Large intestine (tissue), 3 donors: ENCODE results near the gene ENTPD1. TPM values are rescaled to one million over a fixed set of nuclear protein-coding genes. Genes with fewer than 3 reads are reported as not detected.
"Not testable (repeated sequence)": the region's sequence is repeated elsewhere in the genome, so short reads cannot be mapped to it uniquely, and the experiment has no call there.

ENCODE experiments used
- DNase-seq, 2 donors: peaks; one replicate each; pipeline versions ENCODE4 v3.0.0 to v3.0.0-alpha.2; 2013
- H3K27ac ChIP-seq: one replicate; pipeline ENCODE4 v1.5.1; 2013; ENCODE audit warnings: low read length
- H3K27me3 ChIP-seq: 2 replicates; pipeline ENCODE4 v1.6.1; 2013; ENCODE audit warnings: low read length; ENCODE audit not compliant: control insufficient read depth, insufficient read depth
- H3K36me3 ChIP-seq: 2 replicates; pipeline ENCODE4 v1.6.1; 2013; ENCODE audit warnings: low read length; ENCODE audit not compliant: control insufficient read depth, insufficient read depth
- H3K4me1 ChIP-seq: one replicate; pipeline ENCODE4 v1.6.1; 2013; ENCODE audit warnings: low read length; ENCODE audit not compliant: control insufficient read depth, insufficient read depth
- H3K4me3 ChIP-seq: one replicate; pipeline ENCODE4 v1.5.1; 2013; ENCODE audit warnings: low read length
- H3K9me3 ChIP-seq: one replicate; pipeline ENCODE4 v1.6.1; 2013; ENCODE audit warnings: mild to moderate bottlenecking, low read depth, low read length, moderate library complexity; ENCODE audit not compliant: control insufficient read depth
- WGBS: methylation state at CpG from one replicate; pipeline ENCODE4 v1.1.5; 2013; ENCODE audit warnings: low lambda C conversion rate; ENCODE audit not compliant: insufficient coverage; 5-methylcytosine and 5-hydroxymethylcytosine counted together
- polyA plus RNA-seq: library from polyadenylated mRNA; unstranded; fragments of 120-200 nt; gene quantifications from one replicate; pipeline ENCODE4 v1.2.1, GENCODE V29; 2013

ENTPD1 gene
- polyA plus RNA-seq, 1 donor: 21.3 TPM

- Histone ChIP-seq H3K9me3 (no peaks in the 10 kb centered on the region), H3K36me3 (no peaks in the 10 kb centered on the region), H3K27me3 (no peaks in the 10 kb centered on the region), H3K27ac (no peak overlapping the region), H3K4me3 (no peak overlapping the region), H3K4me1 (no peaks in the 10 kb centered on the region)
- WGBS: 83% methylated on average over 2 of the region's 2 CpGs
- no peak for DNase-seq
Measured at GRCh38 chr10:95880704-95881103, 124.7 kb downstream of the ENTPD1 start.

GRCh38 chr10:95881316-95881715, 125.4 kb downstream of the ENTPD1 start:
- DNase-seq: no peak
- Histone ChIP-seq H3K4me1 (no peaks in the 10 kb centered on the region), H3K9me3 (no peaks in the 10 kb centered on the region), H3K27ac (no peak overlapping the region), H3K4me3 (no peak overlapping the region), H3K27me3 (no peaks in the 10 kb centered on the region), H3K36me3 (no peaks in the 10 kb centered on the region)

GRCh38 chr10:95889830-95890229, 133.9 kb downstream of the ENTPD1 start:
- Histone ChIP-seq H3K4me1 (peaks cover 5% of the 10 kb centered on the region), H3K36me3 (no peaks in the 10 kb centered on the region), H3K27me3 (no peaks in the 10 kb centered on the region), H3K9me3 (no peaks in the 10 kb centered on the region), H3K27ac (no peak overlapping the region), H3K4me3 (no peak overlapping the region)
- DNase-seq: no peak
- 0% methylated on average over 1 of the region's 2 CpGs for WGBS

GRCh38 chr10:95896071-95896850, 140.3 kb downstream of the ENTPD1 start:
- Histone ChIP-seq H3K36me3 (peaks cover 7% of the 10 kb centered on the region), H3K9me3 (no peaks in the 10 kb centered on the region), H3K4me3 (no peak overlapping the region), H3K27me3 (no peaks in the 10 kb centered on the region), H3K4me1 (no peaks in the 10 kb centered on the region), H3K27ac (no peak overlapping the region)
- no peak for DNase-seq
- 90% methylated on average over 2 of the region's 4 CpGs for WGBS

- not testable (repeated sequence) for H3K27ac ChIP-seq, H3K36me3 ChIP-seq, H3K4me1 ChIP-seq, H3K9me3 ChIP-seq, DNase-seq, H3K27me3 ChIP-seq, H3K4me3 ChIP-seq
- WGBS: no CpG with 5 or more reads among the region's 12 CpGs
Measured at GRCh38 chr10:95905897-95906580, 150.1 kb downstream of the ENTPD1 start.

- no peaks in the 10 kb centered on the region for H3K9me3 ChIP-seq
- peaks cover 3% of the 10 kb centered on the region for H3K36me3 ChIP-seq
- H3K27me3 ChIP-seq: no peaks in the 10 kb centered on the region
- peak overlapping the region; percentile 83 for H3K4me3 ChIP-seq
- DNase-seq: peak; percentile 27 to 77
- peak overlapping the region; percentile 74 for H3K27ac ChIP-seq
- WGBS: 70% methylated on average over 3 of the region's 22 CpGs
- no peaks in the 10 kb centered on the region for H3K4me1 ChIP-seq
Measured at GRCh38 chr10:95906677-95907455, 150.9 kb downstream of the ENTPD1 start.

GRCh38 chr10:95907456-95908253, 151.7 kb downstream of the ENTPD1 start, which contains the start of gene CC2D2B:
CC2D2B (plus strand) TSS chr10:95907975; CDS start chr10:95911324, 3,349 bp downstream.
- Histone ChIP-seq H3K4me1 (no peaks in the 10 kb centered on the region), H3K27ac (peak within 1 kb of the TSS; percentile 74), H3K4me3 (peak within 1 kb of the TSS; percentile 83), H3K9me3 (no peaks in the 10 kb centered on the region), H3K27me3 (no peaks in the 10 kb centered on the region), H3K36me3 (peaks cover 3% of the 10 kb centered on the region)
- no CpG with 5 or more reads among the region's 69 CpGs for WGBS
- DNase-seq: peak; percentile 66 to 91

GRCh38 chr10:95908450-95908849, 152.5 kb downstream of the ENTPD1 start:
- Histone ChIP-seq H3K4me3 (no peak overlapping the region), H3K27ac (no peak overlapping the region)
- no CpG with 5 or more reads among the region's 4 CpGs for WGBS

GRCh38 chr10:95909561-95909960, 153.6 kb downstream of the ENTPD1 start:
- Histone ChIP-seq H3K27me3 (no peaks in the 10 kb centered on the region), H3K4me3 (no peak overlapping the region), H3K27ac (no peak overlapping the region), H3K9me3 (no peaks in the 10 kb centered on the region), H3K36me3 (no peaks in the 10 kb centered on the region), H3K4me1 (no peaks in the 10 kb centered on the region)
- DNase-seq: no peak
- WGBS: no CpG with 5 or more reads among the region's 2 CpGs

More at GRCh38 chr10:95908450-95908849, 152.5 kb downstream of the ENTPD1 start:
- peaks cover 3% of the 10 kb centered on the region for H3K36me3 ChIP-seq
- no peak for DNase-seq
- no peaks in the 10 kb centered on the region for H3K4me1 ChIP-seq
- no peaks in the 10 kb centered on the region for H3K9me3 ChIP-seq
- H3K27me3 ChIP-seq: no peaks in the 10 kb centered on the region

- not testable (repeated sequence) for H3K27ac ChIP-seq, H3K27me3 ChIP-seq, DNase-seq, H3K4me3 ChIP-seq, H3K36me3 ChIP-seq, H3K9me3 ChIP-seq, H3K4me1 ChIP-seq
Measured at GRCh38 chr10:95916039-95916438, 160.1 kb downstream of the ENTPD1 start.
